Neutrophil (primary cell): ENCODE data around the gene RNF208.

Experiments
- H3K27ac ChIP-seq: fragments of 200-600 bp; sonication (generic); 2 replicates; pipeline ENCODE4 v1.5.1; 2016; ENCODE audit warnings: mild to moderate bottlenecking, moderate library complexity
- H3K27me3 ChIP-seq: fragments of 200-600 bp; sonication (generic); 2 replicates; pipeline ENCODE4 v1.6.0; 2016; ENCODE audit warnings: mild to moderate bottlenecking
- H3K36me3 ChIP-seq: fragments of 200-600 bp; sonication (generic); 2 replicates; pipeline ENCODE4 v1.5.1; 2017
- H3K4me1 ChIP-seq, 2 experiments: fragments of 200-600 bp in 1 of 2; sonication (generic) in 1 of 2; 1 replicate in 1 of 2; 2 replicates in 1 of 2; pipeline versions ENCODE4 v1.5.1 to v1.6.1; 2013 to 2016; ENCODE audit warnings: low read depth in 1 of 2, low read length in 1 of 2, mild to moderate bottlenecking in 1 of 2, moderate library complexity in 1 of 2; ENCODE audit not compliant: control insufficient read depth in 1 of 2, insufficient read depth in 1 of 2
- H3K4me3 ChIP-seq, 2 experiments: fragments of 200-600 bp in 1 of 2; sonication (generic) in 1 of 2; 1 replicate in 1 of 2; 2 replicates in 1 of 2; pipeline ENCODE4 v1.5.1; 2013 to 2016; ENCODE audit warnings: low read depth in 1 of 2, low read length in 1 of 2, mild to moderate bottlenecking in 1 of 2, moderate library complexity in 1 of 2
- H3K9me3 ChIP-seq: fragments of 200-600 bp; sonication (generic); 2 replicates; pipeline ENCODE4 v1.5.1; 2016
- CTCF ChIP-seq: fragments of 200-600 bp; sonication (generic); IDR thresholded peaks from 2 replicates; pipeline ENCODE4 v1.5.1; 2016; ENCODE audit warnings: antibody characterized with exemption

RNF208 gene

GRCh38 chr9:137222190-137223077 is at the start of gene RNF208:
TSS of gene RNF208 (minus strand) at chr9:137222240. CDS start at chr9:137221212, 1,028 bp downstream.
- Histone ChIP-seq H3K36me3 (peaks cover 11% of the 10 kb centered on the region), H3K27ac (peak within 1 kb of the TSS; percentile 87), H3K27me3 (peaks cover 66% of the 10 kb centered on the region), H3K9me3 (no peaks in the 10 kb centered on the region), H3K4me1 (peaks cover 15 to 30% of the 10 kb centered on the region in 2 experiments), H3K4me3 (peak within 1 kb of the TSS; percentile 84 to 94)
- no peak for TF ChIP-seq CTCF

GRCh38 chr9:137271696-137272076 is 49.6 kb upstream of the RNF208 start:
- no peaks in the 10 kb centered on the region for H3K9me3 ChIP-seq
- no peak for TF ChIP-seq CTCF
- no peak overlapping the region for H3K4me3 ChIP-seq
- H3K36me3 ChIP-seq: peaks cover 72% of the 10 kb centered on the region
- no peaks in the 10 kb centered on the region for H3K27me3 ChIP-seq
- peaks cover 2% of the 10 kb centered on the region in 2 experiments for H3K4me1 ChIP-seq
- no peak overlapping the region for H3K27ac ChIP-seq

- Histone ChIP-seq H3K36me3 (peaks cover 78% of the 10 kb centered on the region), H3K9me3 (no peaks in the 10 kb centered on the region), H3K27me3 (no peaks in the 10 kb centered on the region), H3K27ac (no peak overlapping the region), H3K4me3 (no peak overlapping the region), H3K4me1 (no peaks in the 10 kb centered on the region)
- TF ChIP-seq CTCF: no peak
Measured at GRCh38 chr9:137270929-137271695, 49.1 kb upstream of the RNF208 start.

- TF ChIP-seq CTCF: no peak
- H3K27ac ChIP-seq: no peak overlapping the region
Measured at GRCh38 chr9:137269231-137269772, 47.3 kb upstream of the RNF208 start.

GRCh38 chr9:137268538-137269201 is 46.6 kb upstream of the RNF208 start:
- Histone ChIP-seq H3K27me3 (no peaks in the 10 kb centered on the region), H3K4me3 (no peak overlapping the region), H3K36me3 (peaks cover 90% of the 10 kb centered on the region), H3K4me1 (no peaks in the 10 kb centered on the region), H3K27ac (no peak overlapping the region), H3K9me3 (no peaks in the 10 kb centered on the region)
- no peak for TF ChIP-seq CTCF

More at GRCh38 chr9:137269231-137269772, 47.3 kb upstream of the RNF208 start:
- Histone ChIP-seq H3K4me1 (no peaks in the 10 kb centered on the region), H3K4me3 (no peak overlapping the region), H3K36me3 (peaks cover 90% of the 10 kb centered on the region), H3K27me3 (no peaks in the 10 kb centered on the region), H3K9me3 (no peaks in the 10 kb centered on the region)
